T follicular helper cell (primary cell): ENCODE results near the gene AFTPH.

Experiments used
- DNase-seq: peaks from one replicate; pipeline ENCODE4 v3.0.0-alpha.2; 2020; ENCODE audit warnings: low read depth

AFTPH gene

DNA sequence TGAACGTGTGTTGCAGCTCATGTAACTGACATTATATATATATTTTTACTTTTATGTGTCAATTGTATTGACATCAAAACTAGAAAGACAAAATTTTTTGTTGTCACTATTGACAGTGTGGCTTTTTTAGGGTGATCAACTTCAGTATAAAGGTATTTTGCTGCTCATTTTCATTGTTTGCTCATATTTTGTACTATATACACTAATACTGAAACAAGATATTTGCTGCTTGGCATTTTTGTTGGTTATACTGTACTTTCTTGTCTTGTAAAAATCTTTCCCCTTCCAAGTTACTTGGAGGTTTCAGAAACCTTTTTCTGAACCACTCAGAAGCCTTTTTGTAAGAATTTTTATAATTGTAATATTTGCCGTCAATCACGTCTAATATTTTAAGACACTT, 16.5 kb downstream of the AFTPH start:
- no peak for DNase-seq

DNA sequence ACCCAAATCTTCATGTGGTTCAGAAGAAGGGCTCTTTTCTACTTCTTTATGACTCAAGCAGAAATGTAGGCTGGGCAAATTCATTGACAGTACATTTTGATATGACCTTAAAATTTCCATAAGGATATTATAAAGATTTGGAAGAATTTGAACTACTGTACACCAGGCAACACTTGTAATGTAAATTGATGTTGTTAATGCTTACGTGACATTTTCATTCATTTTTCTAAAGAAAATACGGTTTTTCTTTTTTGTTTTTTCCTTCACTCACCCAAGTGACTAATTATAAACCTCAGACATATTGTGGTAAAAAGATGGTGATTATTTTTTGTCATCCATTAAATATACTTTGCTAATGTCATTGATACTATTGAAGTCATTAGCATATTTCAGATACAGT, 17.4 kb downstream of the AFTPH start:
- no peak for DNase-seq

- no peak for DNase-seq
Measured at GRCh38 chr2:64542071-64543007, 18.2 kb downstream of the AFTPH start.

DNA sequence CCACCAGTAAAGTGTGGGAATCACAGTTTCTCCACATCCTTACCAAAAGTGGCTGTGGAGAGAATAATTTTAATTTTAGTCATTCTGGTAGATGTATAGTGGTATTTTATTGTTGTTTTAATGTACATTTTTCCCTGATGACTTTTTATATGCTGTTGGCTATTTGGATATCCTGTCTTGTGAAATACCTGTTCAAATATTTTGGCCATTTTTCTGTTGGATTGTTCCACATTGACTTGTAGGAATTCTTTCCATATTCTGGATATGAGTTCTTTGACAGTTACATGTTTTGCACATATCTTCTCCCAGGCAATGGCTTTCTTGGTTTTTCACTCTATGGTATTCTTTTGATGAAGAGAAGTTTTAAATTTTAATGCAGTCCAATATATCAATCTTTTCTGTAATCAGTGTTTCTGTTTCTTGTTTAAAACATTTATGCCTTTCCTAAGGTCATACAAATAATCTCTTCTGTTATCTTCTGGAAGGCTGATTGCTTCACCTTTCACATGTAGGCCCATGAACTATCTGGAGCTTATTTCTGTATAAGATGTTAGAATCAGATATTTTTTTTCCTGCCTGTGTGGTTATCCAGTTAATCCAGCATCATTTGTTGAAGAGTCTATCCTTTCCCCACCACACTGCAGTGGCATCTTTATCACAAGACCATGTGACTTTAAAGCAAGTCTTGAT, 19.0 kb downstream of the AFTPH start:
- DNase-seq, result no peak

DNA sequence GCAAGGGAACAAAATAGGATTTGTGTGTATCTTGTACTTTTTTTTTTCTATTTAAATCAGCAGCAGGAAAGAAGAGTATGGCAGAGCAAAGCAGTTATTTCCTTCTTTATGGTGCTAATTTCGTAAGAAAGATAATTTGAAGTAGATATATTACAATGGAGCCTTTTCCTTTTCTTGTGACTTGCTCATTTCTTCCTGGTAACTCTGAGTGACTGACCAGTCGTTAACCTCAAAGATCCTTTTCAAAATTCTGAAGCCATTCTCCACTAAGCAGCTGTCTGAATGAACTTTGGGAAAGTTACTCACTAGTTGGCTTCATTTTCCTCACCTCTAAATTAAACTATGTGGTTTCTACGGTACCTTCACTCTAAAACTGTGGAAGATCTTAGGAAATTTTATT, 24.6 kb downstream of the AFTPH start:
- no peak for DNase-seq

DNA sequence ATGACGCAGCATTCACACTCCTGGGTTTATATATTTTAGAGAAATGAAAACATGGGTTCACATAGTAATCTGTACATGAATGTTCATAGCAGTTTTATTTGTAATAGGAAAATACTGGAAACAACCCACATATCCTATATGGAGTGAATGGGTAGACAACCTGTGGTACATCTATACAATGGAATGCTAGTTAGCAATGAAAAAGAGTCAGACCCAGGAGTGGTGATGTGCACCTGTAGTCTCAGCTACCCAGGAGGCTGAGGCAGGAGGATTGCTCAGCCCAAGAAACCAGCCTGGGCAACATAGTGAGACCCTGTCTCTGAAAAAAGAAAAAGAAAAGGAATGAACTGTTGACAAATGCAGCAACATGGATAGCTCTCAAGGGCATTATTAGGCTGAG, 25.9 kb downstream of the AFTPH start:
- DNase-seq, result no peak

DNA sequence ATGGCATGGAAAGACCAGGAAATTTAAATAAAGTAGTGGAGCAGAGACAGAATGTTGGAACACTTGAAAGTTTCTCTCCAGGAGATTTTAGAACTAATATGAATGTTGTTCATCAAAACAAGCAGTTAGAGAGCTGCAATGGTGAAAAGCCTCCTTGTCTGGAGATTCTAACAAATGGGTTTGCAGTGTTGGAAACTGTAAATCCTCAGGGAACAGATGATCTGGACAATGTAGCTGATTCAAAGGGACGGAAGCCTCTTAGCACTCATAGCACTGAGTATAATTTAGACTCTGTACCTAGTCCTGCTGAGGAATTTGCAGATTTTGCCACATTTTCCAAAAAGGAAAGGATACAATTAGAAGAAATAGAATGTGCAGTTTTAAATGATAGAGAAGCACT, 27.7 kb downstream of the AFTPH start:
- DNase-seq, result no peak

- DNase-seq, result no peak
Measured at GRCh38 chr2:64554117-64554516, 30.0 kb downstream of the AFTPH start.

DNA sequence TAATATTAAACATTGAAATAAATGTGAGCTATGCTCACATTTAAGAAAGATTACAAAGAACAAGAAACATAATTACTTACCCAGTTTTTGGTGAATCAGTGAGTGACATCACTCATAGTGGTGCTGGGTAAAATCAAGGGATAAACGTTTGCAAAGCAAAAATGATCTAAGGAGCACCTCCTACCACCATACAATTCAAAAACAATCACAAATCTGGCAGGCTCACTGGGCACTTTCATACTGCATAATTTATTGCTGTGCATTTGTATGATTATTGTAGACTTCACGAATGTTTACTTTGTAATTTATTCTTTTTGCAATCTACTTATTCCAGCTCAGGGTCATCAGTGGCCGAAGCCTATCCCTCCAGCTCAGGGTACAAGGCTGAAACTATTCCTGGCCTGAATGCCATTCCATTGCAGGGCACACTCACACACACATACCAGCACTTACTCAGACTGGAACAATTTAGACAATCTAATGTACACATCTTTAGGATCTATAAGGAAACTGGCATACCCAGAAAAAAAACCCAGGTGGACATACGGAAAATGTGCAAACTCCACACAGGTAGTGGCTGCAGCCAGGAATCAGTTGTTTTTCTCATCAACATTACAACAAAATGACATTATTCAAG, 34.4 kb downstream of the AFTPH start:
- no peak for DNase-seq

- DNase-seq, result no peak
Measured at GRCh38 chr2:64562148-64562784, 38.1 kb downstream of the AFTPH start.

DNA sequence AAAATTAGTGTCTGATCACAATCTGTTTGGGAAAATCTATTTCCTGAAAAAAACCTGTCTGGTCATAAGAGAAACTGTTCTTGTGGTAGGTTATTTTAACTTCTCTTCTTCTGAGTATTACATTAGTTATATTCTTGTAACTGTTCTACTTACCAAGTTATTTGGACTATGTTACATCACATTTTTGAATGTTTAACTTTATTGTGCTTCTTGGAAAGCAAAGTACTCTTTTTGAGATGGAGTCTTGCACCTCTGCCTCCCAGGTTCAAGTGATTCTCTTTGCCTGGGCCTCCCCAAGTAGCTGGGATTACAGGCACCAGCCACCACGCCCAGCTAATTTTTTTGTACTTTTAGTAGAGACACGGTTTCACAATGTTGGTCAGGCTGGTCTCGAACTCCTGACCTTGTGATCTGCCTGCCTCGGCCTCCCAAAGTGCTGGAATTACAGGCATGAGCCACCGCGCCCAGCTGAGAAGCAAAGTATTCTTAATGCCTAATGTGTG, 39.4 kb downstream of the AFTPH start:
- DNase-seq, result no peak

- no peak for DNase-seq
Measured at GRCh38 chr2:64565949-64566710, 42.0 kb downstream of the AFTPH start.

GRCh38 chr2:64567473-64567872, 43.3 kb downstream of the AFTPH start:
- no peak for DNase-seq

DNA sequence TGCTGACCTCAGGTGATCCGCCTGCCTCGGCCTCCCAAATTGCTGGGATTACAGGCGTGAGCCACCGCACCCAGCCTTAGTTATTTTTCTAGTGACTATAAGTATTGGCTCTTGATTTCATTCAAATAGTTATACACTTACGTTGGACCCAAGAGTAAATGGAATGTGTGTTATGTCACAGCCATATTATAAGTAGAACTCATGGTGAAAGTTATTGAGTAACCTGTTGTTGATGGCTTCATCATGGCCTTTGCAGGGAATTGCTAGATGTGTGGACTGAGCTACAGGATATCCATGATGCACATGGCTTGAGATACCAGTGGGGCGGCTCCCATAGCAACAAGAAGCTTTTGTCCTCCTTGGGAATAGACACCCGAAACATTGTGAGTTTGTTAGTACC, 44.7 kb downstream of the AFTPH start:
- DNase-seq, result no peak

- DNase-seq, result no peak
Measured at GRCh38 chr2:64574871-64575270, 50.7 kb downstream of the AFTPH start.

GRCh38 chr2:64581018-64581417, 56.9 kb downstream of the AFTPH start:
- no peak for DNase-seq

- no peak for DNase-seq
Measured at GRCh38 chr2:64581777-64582539, 57.8 kb downstream of the AFTPH start.

DNA sequence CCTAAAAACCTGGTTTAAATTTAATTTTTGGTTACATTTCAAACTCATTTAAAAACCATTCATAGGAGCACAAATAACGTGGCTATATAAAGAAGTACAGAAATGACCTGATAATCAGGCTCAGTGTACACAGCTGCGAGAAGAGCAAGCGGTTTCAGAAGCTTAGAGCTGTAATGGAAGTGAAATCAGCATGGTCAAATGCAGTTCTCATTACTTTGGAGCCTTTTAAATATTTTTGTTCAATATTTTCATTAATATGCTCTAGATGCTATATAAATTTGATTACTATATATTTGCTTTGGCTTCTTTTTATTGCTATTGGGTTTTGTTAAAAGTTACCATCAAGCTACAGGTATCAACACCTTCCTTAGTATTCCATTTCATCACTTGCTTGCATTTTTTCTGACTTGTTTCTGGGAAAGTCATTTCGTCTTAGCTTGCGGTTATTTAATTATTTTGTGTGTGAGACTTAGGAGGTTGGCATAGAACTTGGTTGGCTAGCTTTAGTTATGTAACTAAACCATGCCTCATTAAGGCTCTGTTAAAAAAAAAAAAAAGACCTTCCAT, 58.7 kb downstream of the AFTPH start:
- DNase-seq, result no peak

GRCh38 chr2:64586054-64586453, 61.9 kb downstream of the AFTPH start:
- DNase-seq, result no peak

DNA sequence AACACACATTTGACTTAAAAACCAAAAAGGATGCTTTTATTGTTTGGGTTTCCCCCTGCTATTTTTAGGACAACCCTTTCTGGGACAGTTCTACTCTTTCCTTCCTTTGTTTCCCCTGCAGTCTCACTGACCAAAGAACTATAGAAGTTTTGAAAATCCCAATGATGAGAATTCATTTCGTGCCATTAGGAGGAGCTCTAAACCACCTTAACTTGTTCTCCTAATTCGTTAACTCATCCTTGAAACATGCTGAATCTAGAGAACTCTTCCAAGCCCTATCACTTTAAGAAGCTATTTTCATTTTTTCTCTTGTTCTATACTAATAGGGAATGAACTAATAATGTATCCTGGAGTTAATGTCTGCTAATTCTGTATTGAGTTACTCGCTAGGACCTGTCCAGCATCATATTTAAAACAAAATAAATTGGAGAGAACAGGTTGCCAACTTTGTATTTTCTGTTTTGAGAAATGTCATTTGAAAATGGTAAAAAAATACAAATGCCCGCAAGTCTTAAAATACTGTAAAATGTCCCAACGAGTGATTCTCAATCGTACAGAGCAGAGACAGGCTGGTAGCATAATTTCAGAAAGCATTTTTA, 62.9 kb downstream of the AFTPH start:
- no peak for DNase-seq
